Measurements from ENCODE around the gene MTO1.

MTO1 gene

DNA sequence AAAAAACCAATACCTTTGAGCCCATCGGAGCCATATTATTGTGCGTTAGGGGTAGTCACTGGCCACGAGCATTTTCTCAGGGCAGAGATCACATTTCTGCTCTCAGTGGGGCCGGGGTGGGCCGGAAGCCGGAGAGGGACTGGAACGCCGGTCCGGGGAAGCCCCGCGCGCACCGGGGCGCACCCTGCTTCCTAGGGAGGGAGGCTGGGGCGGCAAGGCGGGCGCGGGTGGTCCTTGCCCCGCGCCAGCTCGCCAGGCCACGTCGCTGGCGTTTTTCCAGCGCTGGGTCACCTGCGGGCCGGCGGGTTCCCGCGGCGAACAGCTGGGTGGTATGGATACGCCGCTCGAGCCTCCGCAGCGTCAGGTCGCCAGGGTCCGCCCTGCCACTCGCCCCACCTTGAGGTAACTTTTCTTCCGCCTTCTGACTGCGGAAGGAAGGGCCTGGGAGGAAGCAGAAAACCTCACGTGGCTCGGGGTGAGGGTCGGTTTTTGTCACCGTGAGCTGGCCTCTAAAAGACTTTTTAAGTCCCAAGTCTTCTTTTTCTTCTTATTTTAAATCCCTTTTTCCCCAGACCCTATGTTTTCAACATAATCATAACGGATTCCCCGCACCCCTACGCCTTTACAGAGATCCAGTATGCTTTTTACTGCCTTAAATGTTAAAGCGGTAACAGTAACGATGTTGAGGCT is 62.0 kb downstream of the MTO1 start (continued):
- TF ChIP-seq, protein P1, sequence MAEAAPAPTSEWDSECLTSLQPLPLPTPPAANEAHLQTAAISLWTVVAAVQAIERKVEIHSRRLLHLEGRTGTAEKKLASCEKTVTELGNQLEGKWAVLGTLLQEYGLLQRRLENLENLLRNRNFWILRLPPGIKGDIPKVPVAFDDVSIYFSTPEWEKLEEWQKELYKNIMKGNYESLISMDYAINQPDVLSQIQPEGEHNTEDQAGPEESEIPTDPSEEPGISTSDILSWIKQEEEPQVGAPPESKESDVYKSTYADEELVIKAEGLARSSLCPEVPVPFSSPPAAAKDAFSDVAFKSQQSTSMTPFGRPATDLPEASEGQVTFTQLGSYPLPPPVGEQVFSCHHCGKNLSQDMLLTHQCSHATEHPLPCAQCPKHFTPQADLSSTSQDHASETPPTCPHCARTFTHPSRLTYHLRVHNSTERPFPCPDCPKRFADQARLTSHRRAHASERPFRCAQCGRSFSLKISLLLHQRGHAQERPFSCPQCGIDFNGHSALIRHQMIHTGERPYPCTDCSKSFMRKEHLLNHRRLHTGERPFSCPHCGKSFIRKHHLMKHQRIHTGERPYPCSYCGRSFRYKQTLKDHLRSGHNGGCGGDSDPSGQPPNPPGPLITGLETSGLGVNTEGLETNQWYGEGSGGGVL (tag by site-specific recombination; IDR thresholded peaks at IDR 0.05): peak; percentile 52; the same call in 1 of the 2 replicates
- TF ChIP-seq ZSCAN23 (tag by site-specific recombination; IDR thresholded peaks at IDR 0.05): no peak
- TF ChIP-seq EGR2 (tag by site-specific recombination; IDR thresholded peaks at IDR 0.05; ENCODE audit: low read depth): no peak
- peak; percentile 90 for TF ChIP-seq ZIC2 (tag by site-specific recombination; IDR thresholded peaks at IDR 0.05)
- TF ChIP-seq ZNF133 (tag by site-specific recombination; IDR thresholded peaks at IDR 0.05): no peak
- TF ChIP-seq ZNF10 (tag by site-specific recombination; IDR thresholded peaks at IDR 0.05): no peak
- TF ChIP-seq ZNF624 (tag by site-specific recombination; IDR thresholded peaks at IDR 0.05): no peak
- TF ChIP-seq ZBTB8A (tag by site-specific recombination; IDR thresholded peaks at IDR 0.05): peak; percentile 72
- TF ChIP-seq SP7 (tag by site-specific recombination; IDR thresholded peaks at IDR 0.05): peak; percentile 38; the same call in 1 of the 2 replicates
- no peak for TF ChIP-seq ZNF701 (tag by site-specific recombination; IDR thresholded peaks at IDR 0.05)
- TF ChIP-seq ZNF112 (tag by site-specific recombination; IDR thresholded peaks at IDR 0.05): no peak
- no peak for TF ChIP-seq ZFP3 (tag by site-specific recombination; IDR thresholded peaks at IDR 0.05; ENCODE audit: low read depth)
- TF ChIP-seq ZNF423 (tag by site-specific recombination; IDR thresholded peaks at IDR 0.05): peak; percentile 87
- no peak for TF ChIP-seq ZNF664 (tag by site-specific recombination; IDR thresholded peaks at IDR 0.05)
- TF ChIP-seq, protein P2, sequence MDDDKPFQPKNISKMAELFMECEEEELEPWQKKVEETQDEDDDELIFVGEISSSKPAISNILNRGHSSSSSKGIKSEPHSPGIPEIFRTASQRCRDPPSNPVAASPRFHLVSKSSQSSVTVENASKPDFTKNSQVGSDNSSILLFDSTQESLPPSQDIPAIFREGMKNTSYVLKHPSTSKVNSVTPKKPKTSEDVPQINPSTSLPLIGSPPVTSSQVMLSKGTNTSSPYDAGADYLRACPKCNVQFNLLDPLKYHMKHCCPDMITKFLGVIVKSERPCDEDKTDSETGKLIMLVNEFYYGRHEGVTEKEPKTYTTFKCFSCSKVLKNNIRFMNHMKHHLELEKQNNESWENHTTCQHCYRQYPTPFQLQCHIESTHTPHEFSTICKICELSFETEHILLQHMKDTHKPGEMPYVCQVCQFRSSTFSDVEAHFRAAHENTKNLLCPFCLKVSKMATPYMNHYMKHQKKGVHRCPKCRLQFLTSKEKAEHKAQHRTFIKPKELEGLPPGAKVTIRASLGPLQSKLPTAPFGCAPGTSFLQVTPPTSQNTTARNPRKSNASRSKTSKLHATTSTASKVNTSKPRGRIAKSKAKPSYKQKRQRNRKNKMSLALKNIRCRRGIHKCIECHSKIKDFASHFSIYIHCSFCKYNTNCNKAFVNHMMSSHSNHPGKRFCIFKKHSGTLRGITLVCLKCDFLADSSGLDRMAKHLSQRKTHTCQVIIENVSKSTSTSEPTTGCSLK (tag by site-specific recombination; IDR thresholded peaks at IDR 0.05): no peak
- TF ChIP-seq, protein P3, sequence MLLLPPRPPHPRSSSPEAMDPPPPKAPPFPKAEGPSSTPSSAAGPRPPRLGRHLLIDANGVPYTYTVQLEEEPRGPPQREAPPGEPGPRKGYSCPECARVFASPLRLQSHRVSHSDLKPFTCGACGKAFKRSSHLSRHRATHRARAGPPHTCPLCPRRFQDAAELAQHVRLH (tag by site-specific recombination; IDR thresholded peaks at IDR 0.05): 0 out of 2 replicates have a peak, but pooled peaks have one; percentile 32
- TF ChIP-seq TRIM28 (IDR thresholded peaks at IDR 0.05; ENCODE audit: borderline replicate concordance, low read length): peak; percentile 66; the same call in 1 of the 2 replicates
- TF ChIP-seq, protein P4, sequence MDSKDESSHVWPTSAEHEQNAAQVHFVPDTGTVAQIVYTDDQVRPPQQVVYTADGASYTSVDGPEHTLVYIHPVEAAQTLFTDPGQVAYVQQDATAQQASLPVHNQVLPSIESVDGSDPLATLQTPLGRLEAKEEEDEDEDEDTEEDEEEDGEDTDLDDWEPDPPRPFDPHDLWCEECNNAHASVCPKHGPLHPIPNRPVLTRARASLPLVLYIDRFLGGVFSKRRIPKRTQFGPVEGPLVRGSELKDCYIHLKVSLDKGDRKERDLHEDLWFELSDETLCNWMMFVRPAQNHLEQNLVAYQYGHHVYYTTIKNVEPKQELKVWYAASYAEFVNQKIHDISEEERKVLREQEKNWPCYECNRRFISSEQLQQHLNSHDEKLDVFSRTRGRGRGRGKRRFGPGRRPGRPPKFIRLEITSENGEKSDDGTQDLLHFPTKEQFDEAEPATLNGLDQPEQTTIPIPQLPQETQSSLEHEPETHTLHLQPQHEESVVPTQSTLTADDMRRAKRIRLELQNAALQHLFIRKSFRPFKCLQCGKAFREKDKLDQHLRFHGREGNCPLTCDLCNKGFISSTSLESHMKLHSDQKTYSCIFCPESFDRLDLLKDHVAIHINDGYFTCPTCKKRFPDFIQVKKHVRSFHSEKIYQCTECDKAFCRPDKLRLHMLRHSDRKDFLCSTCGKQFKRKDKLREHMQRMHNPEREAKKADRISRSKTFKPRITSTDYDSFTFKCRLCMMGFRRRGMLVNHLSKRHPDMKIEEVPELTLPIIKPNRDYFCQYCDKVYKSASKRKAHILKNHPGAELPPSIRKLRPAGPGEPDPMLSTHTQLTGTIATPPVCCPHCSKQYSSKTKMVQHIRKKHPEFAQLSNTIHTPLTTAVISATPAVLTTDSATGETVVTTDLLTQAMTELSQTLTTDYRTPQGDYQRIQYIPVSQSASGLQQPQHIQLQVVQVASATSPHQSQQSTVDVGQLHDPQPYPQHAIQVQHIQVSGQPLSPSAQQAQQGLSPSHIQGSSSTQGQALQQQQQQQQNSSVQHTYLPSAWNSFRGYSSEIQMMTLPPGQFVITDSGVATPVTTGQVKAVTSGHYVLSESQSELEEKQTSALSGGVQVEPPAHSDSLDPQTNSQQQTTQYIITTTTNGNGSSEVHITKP (tag by site-specific recombination; IDR thresholded peaks at IDR 0.05): peak; percentile 41; the same call in 1 of the 2 replicates
- no peak for TF ChIP-seq ZBTB7A (tag by site-specific recombination; IDR thresholded peaks at IDR 0.05; ENCODE audit: low read depth)
- TF ChIP-seq, protein P5, sequence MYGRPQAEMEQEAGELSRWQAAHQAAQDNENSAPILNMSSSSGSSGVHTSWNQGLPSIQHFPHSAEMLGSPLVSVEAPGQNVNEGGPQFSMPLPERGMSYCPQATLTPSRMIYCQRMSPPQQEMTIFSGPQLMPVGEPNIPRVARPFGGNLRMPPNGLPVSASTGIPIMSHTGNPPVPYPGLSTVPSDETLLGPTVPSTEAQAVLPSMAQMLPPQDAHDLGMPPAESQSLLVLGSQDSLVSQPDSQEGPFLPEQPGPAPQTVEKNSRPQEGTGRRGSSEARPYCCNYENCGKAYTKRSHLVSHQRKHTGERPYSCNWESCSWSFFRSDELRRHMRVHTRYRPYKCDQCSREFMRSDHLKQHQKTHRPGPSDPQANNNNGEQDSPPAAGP (tag by site-specific recombination; IDR thresholded peaks at IDR 0.05): 0 out of 2 replicates have a peak, but pooled peaks have one; percentile 39
- TF ChIP-seq, protein P6, sequence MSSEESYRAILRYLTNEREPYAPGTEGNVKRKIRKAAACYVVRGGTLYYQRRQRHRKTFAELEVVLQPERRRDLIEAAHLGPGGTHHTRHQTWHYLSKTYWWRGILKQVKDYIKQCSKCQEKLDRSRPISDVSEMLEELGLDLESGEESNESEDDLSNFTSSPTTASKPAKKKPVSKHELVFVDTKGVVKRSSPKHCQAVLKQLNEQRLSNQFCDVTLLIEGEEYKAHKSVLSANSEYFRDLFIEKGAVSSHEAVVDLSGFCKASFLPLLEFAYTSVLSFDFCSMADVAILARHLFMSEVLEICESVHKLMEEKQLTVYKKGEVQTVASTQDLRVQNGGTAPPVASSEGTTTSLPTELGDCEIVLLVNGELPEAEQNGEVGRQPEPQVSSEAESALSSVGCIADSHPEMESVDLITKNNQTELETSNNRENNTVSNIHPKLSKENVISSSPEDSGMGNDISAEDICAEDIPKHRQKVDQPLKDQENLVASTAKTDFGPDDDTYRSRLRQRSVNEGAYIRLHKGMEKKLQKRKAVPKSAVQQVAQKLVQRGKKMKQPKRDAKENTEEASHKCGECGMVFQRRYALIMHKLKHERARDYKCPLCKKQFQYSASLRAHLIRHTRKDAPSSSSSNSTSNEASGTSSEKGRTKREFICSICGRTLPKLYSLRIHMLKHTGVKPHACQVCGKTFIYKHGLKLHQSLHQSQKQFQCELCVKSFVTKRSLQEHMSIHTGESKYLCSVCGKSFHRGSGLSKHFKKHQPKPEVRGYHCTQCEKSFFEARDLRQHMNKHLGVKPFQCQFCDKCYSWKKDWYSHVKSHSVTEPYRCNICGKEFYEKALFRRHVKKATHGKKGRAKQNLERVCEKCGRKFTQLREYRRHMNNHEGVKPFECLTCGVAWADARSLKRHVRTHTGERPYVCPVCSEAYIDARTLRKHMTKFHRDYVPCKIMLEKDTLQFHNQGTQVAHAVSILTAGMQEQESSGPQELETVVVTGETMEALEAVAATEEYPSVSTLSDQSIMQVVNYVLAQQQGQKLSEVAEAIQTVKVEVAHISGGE (tag by site-specific recombination; conservative IDR thresholded peaks at IDR 0.05; ENCODE audit: low read depth): peak; percentile 78
- peak; percentile 76 for TF ChIP-seq SP2 (tag by site-specific recombination; IDR thresholded peaks at IDR 0.05)
- peak; percentile 58; the same call in 1 of the 2 replicates for TF ChIP-seq GLIS1 (tag by site-specific recombination; IDR thresholded peaks at IDR 0.05)
- TF ChIP-seq ZNF837 (tag by site-specific recombination; IDR thresholded peaks at IDR 0.05): no peak
- peak; percentile 88 for TF ChIP-seq GLIS2 (tag by site-specific recombination; IDR thresholded peaks at IDR 0.05)

Data from HEK293 (cell line).